Mesodermal cell (in vitro differentiated cells): ENCODE measurements around the gene GATB.
"Not testable (repeated sequence)": the region's sequence is repeated elsewhere in the genome, so short reads cannot be mapped to it uniquely, and the experiment has no call there.

Experiments
- H3K27ac ChIP-seq: 2 replicates; pipeline ENCODE4 v1.7.0; 2013; ENCODE audit warnings: mild to moderate bottlenecking, low read depth, low read length, moderate library complexity; ENCODE audit not compliant: severe bottlenecking
- H3K36me3 ChIP-seq: 2 replicates; pipeline ENCODE4 v1.7.1; 2013; ENCODE audit warnings: mild to moderate bottlenecking, low read length, moderate library complexity; ENCODE audit not compliant: control insufficient read depth, insufficient read depth
- H3K4me1 ChIP-seq: one replicate; pipeline ENCODE4 v1.7.1; 2013; ENCODE audit warnings: mild to moderate bottlenecking, low read length; ENCODE audit not compliant: insufficient read depth, control insufficient read depth, poor library complexity, severe bottlenecking
- H3K4me3 ChIP-seq: 2 replicates; pipeline ENCODE4 v1.7.0; 2013; ENCODE audit warnings: low read length, control low read depth, mild to moderate bottlenecking; ENCODE audit not compliant: insufficient read depth, poor library complexity, severe bottlenecking; ENCODE audit errors: extremely low read depth
- H3K9me3 ChIP-seq: 2 replicates; pipeline ENCODE4 v1.7.1; 2013; ENCODE audit warnings: mild to moderate bottlenecking, low read length, moderate library complexity; ENCODE audit not compliant: control insufficient read depth
- WGBS, 2 experiments: methylation state at CpG; one replicate each; pipeline ENCODE4 v1.1.5; 2013; ENCODE audit warnings: missing lambda C conversion rate in 2 of 2; ENCODE audit not compliant: insufficient coverage in 2 of 2; 5-methylcytosine and 5-hydroxymethylcytosine counted together

The GATB gene

DNA sequence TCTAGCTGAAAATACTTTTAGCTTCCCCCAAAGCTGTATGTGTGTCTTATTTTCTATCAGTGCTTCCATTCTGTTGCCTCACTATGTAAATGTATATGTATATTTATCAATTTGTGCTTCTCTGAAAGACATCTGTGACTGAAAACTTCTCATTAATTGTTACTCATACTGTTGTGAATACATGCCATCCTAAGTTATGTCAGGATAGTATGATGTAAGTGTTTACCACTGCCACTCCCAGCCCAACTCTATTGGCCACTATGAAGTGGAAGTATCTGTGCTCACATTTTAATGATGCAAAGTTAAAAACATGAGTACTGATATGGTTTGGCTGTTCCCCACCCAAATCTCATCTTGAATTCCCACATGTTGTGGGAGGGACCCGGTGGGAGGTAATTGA is 24.4 kb downstream of the GATB start:
- Histone ChIP-seq H3K36me3 (peaks cover 12% of the 10 kb centered on the region), H3K4me1 (no peaks in the 10 kb centered on the region), H3K9me3 (peaks cover 11% of the 10 kb centered on the region), H3K4me3 (no peak overlapping the region), H3K27ac (no peak overlapping the region)
- WGBS, 2 experiments, result 67 to 100% methylated on average over 1 of the region's 1 CpG

DNA sequence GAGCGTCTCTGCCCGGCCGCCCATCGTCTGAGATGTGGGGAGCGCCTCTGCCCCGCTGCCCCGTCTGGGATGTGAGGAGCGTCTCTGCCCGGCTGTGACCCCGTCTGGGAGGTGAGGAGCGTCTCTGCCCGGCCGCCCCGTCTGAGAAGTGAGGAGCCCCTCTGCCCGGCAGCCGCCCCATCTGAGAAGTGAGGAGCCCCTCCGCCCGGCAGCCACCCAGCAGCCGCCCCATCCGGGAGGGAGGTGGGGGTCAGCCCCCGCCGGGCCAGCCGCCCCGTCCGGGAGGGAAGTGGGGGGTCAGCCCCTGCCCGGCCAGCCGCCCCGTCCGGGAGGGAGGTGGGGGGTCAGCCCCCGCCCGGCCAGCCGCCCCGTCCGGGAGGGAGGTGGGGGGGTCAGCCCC is 29.1 kb downstream of the GATB start:
- H3K4me3 ChIP-seq, H3K27ac ChIP-seq, H3K36me3 ChIP-seq, H3K9me3 ChIP-seq, H3K4me1 ChIP-seq: not testable (repeated sequence)
- 100% methylated on average over 4 of the region's 34 CpGs; no CpG with 5 or more reads in 1 of the 2 experiments for WGBS, 2 experiments

DNA sequence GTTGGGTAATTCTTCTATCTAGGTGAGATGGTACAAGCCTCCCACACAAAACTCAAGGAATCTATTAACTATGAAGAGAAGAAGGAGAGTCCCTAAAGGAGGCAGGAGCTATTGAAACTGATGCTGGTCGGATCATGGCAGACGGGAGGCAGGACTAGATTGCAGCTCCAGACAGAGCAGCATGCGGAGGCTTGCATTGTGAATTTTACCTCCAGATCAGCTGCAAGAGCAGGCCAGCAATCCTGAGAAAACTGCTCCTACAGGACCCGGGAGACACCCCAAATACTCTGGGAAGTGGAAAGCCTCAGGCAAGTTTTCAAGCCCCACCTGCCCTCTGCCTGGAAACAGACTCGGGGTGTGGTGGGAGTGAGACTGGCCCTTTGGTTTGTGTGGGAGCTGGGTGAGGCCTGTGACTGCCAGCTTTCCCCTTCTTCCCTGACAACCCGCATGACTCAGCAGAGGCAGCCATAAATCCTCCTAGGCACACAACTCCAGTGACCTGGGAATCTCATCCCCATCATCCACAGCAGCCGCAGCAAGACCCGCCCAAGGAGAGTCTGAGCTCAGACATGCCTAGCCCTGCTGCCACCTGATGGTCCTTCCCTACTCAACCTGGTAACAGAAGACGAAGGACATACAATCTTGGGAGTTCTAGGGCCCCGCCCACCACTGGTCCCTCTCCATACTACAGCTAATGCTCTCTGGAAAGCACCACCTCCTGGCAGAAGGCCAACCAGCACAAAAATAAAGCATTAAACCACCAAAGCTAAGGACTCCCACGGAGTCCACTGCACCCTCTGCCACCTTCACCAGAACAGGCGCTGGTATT is 30.9 kb downstream of the GATB start:
- H3K27ac ChIP-seq, result no peak overlapping the region
- H3K36me3 ChIP-seq, result peaks cover 4% of the 10 kb centered on the region
- no peak overlapping the region for H3K4me3 ChIP-seq
- peaks cover 5% of the 10 kb centered on the region for H3K4me1 ChIP-seq
- H3K9me3 ChIP-seq, result no peaks in the 10 kb centered on the region
- WGBS, 2 experiments, result 86 to 90% methylated on average over 6 to 11 of the region's 12 CpGs

DNA sequence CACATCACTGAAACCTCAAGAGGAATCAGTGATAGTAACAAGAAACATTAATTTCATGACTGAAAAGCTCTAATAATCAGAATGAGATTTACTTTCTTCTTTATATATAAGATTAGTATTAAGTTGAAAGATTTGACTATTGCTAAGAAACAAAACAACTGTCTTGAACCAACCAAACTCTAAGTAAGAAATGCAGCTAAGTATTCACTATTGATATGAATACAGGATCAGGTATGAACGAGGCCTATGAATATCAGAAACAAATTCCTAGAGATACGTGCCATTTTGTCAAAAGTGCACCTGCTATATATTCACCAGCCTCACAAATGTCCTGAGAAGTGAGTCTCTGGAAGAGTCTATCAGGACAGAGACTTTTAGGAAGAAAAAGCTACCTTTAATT is 32.1 kb downstream of the GATB start:
- no peaks in the 10 kb centered on the region for H3K9me3 ChIP-seq
- peaks cover 5% of the 10 kb centered on the region for H3K4me1 ChIP-seq
- H3K27ac ChIP-seq, result no peak overlapping the region
- WGBS, 2 experiments, result 60% methylated on average over 1 of the region's 2 CpGs; no CpG with 5 or more reads in 1 of the 2 experiments
- no peak overlapping the region for H3K4me3 ChIP-seq
- peaks cover 4% of the 10 kb centered on the region for H3K36me3 ChIP-seq

DNA sequence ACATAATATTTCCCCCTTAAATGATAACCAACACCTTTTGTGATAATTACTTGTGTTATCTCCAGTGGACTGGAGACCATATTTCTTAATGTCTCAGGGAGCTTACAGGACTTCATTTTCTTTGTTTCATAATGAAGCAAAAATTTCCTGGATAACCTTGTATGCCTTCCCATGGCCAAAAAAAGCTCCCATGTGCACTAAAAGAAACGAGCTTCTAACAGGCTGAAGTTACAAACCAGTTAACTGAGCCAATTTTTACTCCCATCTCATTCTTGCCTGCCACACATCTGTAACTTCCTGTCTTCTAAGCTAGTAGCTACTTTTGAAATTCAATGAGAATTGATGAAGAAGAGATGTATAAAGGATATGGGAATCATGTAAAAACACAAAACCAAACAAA is 32.8 kb downstream of the GATB start:
- Histone ChIP-seq H3K9me3 (no peaks in the 10 kb centered on the region), H3K27ac (no peak overlapping the region), H3K36me3 (peaks cover 4% of the 10 kb centered on the region), H3K4me3 (no peak overlapping the region), H3K4me1 (peaks cover 5% of the 10 kb centered on the region)
- 89 to 100% methylated on average over 1 of the region's 1 CpG for WGBS, 2 experiments

DNA sequence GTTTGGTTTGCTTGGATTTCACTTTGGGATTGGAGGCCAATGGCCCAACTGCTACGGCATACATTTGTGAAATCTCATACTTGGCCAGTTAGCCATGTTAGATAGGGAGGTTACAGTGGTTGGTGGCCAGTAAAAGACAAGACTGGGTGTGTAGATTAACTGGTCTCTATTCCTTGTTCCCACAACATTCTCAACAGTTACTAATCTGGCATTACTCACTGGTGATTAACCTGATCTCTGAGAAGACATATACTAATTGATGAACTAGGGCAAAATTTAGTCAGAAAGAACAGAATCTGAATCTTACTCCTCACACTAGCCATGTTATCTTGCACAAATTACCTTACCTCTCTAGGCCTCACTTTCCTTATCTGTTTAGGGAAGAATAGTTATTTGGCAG is 33.4 kb downstream of the GATB start:
- H3K36me3 ChIP-seq, result peaks cover 4% of the 10 kb centered on the region
- no CpG with 5 or more reads among the region's 1 CpG for WGBS, 2 experiments
- H3K27ac ChIP-seq, result no peak overlapping the region
- H3K4me1 ChIP-seq, result peaks cover 5% of the 10 kb centered on the region
- H3K9me3 ChIP-seq, result no peaks in the 10 kb centered on the region
- H3K4me3 ChIP-seq, result no peak overlapping the region

DNA sequence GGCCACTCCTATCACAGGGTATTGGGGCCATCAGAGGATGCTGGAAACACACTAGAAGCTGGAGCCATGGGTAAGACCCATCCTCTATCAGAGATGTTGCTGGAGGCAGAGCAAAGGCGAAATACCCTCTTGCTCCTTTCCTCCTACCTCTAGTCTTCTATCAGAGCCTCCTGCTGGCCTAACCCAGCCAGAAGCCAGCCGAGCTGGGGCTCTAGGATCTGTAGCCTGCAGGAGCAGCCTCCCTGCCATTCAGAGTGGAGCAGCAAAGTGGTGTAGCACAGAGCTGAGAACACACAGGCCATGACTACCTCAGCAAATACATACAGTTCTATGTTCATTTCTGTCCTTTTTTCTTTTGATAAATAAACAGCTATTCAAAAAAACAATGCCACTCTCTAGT is 35.7 kb downstream of the GATB start:
- H3K36me3 ChIP-seq, result peaks cover 4% of the 10 kb centered on the region
- H3K4me3 ChIP-seq, result no peak overlapping the region
- 71 to 82% methylated on average over 1 to 2 of the region's 2 CpGs for WGBS, 2 experiments
- H3K9me3 ChIP-seq, result no peaks in the 10 kb centered on the region
- no peak overlapping the region for H3K27ac ChIP-seq
- H3K4me1 ChIP-seq, result peaks cover 4% of the 10 kb centered on the region

DNA sequence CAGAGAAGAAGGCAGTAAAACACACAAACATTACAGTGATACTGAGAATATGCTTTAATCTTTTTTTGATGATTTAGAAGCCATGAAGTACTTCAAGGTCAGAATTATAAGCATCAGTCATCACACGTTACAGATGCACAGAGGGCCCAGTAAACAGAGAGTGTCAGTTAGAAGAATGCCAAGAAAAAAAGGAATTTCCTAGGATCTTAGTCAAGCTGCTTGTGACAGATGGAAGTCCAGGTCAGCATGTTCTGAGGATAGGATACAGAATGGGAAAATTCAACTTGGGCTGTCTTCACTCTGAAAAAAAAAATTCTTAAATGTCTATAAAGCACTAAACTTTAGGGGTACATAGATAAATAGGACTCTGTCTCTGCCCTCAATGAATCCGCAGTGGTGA is 38.9 kb downstream of the GATB start:
- H3K36me3 ChIP-seq, result peaks cover 2% of the 10 kb centered on the region
- H3K9me3 ChIP-seq, result no peaks in the 10 kb centered on the region
- peaks cover 12% of the 10 kb centered on the region for H3K4me1 ChIP-seq
- no peak overlapping the region for H3K27ac ChIP-seq
- H3K4me3 ChIP-seq, result no peak overlapping the region
- WGBS, 2 experiments, result 100% methylated on average over 2 of the region's 2 CpGs; no CpG with 5 or more reads in 1 of the 2 experiments

DNA sequence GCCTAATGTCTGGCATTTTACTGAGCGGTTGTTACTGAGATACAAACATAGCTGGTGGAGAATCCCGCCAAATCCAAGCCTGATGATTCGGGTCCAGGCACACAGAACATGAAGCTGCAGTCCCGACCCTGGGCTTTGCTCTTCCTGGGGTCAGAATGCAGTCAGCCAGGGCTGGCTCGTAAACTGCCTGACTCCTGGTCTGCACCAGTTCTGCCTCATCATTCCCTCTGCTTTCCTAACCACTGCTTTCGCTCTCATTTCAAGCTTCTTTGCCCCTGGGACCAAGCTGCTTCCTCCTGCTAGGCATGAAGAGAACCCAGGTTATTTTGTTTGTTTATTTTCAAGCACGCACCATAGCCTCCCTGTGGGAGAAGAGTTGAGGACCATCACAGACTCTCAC is 39.3 kb downstream of the GATB start:
- no peaks in the 10 kb centered on the region for H3K36me3 ChIP-seq
- H3K4me1 ChIP-seq, result peaks cover 12% of the 10 kb centered on the region
- H3K27ac ChIP-seq, result no peak overlapping the region
- WGBS, 2 experiments, result 91 to 94% methylated on average over 4 to 5 of the region's 7 CpGs
- H3K4me3 ChIP-seq, result no peak overlapping the region
- no peaks in the 10 kb centered on the region for H3K9me3 ChIP-seq

DNA sequence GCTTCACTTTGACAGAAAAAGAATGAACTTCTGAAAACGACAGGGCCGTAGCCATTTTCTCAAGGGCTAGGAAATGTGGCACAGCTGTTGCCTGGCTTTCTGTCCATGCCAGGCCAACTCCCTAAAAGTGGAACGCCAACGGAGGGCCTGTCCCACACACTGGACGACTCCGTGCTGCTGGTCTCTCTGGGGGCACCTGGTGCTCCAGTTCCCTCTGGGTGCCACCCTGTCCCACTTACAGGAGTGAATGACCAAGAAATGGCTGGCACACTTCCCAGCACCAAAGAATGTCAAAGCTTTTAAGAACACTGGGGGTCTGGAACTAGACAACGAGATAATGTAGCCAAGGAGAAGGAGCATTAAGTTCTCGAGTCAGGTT is 40.9 kb downstream of the GATB start:
- H3K9me3 ChIP-seq, result no peaks in the 10 kb centered on the region
- WGBS, 2 experiments, result 92 to 98% methylated on average over 8 of the region's 8 CpGs
- no peak overlapping the region for H3K4me3 ChIP-seq
- H3K27ac ChIP-seq, result peak overlapping the region; percentile 85
- no peaks in the 10 kb centered on the region for H3K36me3 ChIP-seq
- H3K4me1 ChIP-seq, result peaks cover 12% of the 10 kb centered on the region
